ENCODE data around the gene SLC6A7.

DNA sequence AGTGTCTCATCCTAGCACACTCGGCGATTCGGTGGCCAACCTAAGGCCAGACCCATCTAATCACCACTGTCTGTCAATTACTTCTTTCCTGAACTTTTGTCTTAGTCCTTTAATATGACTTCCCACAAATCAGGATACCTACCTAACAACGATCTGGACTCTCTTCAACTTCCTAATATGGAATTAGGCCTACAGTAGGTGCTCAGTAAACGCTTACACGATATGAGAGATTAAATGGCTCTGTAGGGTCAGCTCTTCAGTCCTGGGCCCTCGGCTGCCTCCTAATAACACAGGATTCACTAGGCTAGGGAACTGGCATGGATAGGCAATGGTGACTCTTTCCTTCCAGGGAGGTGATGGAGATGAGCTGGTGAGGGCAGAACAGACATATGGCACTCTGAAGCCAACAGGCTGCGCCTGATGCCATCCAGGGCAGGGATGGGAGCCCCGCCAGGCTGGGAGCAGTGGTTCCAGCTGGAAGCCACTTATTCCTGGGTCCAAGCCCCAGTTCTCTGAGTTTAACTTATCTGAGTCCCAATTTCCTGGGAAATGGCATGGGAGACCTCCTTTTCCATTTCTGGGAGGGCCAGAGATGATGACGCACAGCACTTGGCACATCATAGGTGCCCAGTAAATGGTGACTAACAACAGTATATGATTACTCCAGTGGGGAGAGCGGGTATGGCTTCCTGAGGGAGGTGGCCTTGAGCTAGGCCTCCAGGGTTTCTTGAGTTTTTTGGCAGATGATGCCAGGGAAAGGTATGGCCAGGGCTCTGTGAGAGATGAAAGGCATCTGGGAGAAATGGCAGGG is 41.5 kb upstream of the SLC6A7 start:
- TF ChIP-seq, protein P1, sequence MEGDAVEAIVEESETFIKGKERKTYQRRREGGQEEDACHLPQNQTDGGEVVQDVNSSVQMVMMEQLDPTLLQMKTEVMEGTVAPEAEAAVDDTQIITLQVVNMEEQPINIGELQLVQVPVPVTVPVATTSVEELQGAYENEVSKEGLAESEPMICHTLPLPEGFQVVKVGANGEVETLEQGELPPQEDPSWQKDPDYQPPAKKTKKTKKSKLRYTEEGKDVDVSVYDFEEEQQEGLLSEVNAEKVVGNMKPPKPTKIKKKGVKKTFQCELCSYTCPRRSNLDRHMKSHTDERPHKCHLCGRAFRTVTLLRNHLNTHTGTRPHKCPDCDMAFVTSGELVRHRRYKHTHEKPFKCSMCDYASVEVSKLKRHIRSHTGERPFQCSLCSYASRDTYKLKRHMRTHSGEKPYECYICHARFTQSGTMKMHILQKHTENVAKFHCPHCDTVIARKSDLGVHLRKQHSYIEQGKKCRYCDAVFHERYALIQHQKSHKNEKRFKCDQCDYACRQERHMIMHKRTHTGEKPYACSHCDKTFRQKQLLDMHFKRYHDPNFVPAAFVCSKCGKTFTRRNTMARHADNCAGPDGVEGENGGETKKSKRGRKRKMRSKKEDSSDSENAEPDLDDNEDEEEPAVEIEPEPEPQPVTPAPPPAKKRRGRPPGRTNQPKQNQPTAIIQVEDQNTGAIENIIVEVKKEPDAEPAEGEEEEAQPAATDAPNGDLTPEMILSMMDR (IDR thresholded peaks at IDR 0.05), result no peak
- no peak for TF ChIP-seq POLR2AphosphoS5 (IDR thresholded peaks at IDR 0.05)
- no peak for TF ChIP-seq EP300 (IDR thresholded peaks at IDR 0.05)

All from sigmoid colon (tissue), 4 donors.